ENCODE results near the gene CCNY. TPM values are rescaled to one million over a fixed set of nuclear protein-coding genes. Genes with fewer than 3 reads are reported as not detected.

The CCNY gene
- total and polyA plus RNA-seq, 8 donors, result 5.8 to 99.6 (median 37.7) TPM

- no peak for TF ChIP-seq EP300 (IDR thresholded peaks at IDR 0.05)
- TF ChIP-seq, protein P1, sequence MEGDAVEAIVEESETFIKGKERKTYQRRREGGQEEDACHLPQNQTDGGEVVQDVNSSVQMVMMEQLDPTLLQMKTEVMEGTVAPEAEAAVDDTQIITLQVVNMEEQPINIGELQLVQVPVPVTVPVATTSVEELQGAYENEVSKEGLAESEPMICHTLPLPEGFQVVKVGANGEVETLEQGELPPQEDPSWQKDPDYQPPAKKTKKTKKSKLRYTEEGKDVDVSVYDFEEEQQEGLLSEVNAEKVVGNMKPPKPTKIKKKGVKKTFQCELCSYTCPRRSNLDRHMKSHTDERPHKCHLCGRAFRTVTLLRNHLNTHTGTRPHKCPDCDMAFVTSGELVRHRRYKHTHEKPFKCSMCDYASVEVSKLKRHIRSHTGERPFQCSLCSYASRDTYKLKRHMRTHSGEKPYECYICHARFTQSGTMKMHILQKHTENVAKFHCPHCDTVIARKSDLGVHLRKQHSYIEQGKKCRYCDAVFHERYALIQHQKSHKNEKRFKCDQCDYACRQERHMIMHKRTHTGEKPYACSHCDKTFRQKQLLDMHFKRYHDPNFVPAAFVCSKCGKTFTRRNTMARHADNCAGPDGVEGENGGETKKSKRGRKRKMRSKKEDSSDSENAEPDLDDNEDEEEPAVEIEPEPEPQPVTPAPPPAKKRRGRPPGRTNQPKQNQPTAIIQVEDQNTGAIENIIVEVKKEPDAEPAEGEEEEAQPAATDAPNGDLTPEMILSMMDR (IDR thresholded peaks at IDR 0.05), result no peak
- no peak for TF ChIP-seq POLR2AphosphoS5 (IDR thresholded peaks at IDR 0.05)
- no peak for TF ChIP-seq POLR2A (IDR thresholded peaks at IDR 0.05)
- intact Hi-C loops (cut with DNase I; ENCODE audit: low total_unique reads), result no loop called here
- H3K27me3 ChIP-seq, result peaks cover 0 to 4% (median 0%) of the 10 kb centered on the region in 3 donors
- H3K4me1 ChIP-seq, result no peaks in the 10 kb centered on the region
- no peak overlapping the region for H3K4me3 ChIP-seq
- no peaks in the 10 kb centered on the region for H3K36me3 ChIP-seq
- no peak for DNase-seq
- no peak overlapping the region for H3K27ac ChIP-seq
- H3K9me3 ChIP-seq, result peaks cover 0 to 7% (median 4%) of the 10 kb centered on the region in 4 donors
- 64 to 67% (median 65%) methylated on average over 12 to 14 of the region's 14 CpGs for WGBS, 5 donors
Measured at GRCh38 chr10:35594115-35595079, 258.1 kb downstream of the CCNY start.

DNA sequence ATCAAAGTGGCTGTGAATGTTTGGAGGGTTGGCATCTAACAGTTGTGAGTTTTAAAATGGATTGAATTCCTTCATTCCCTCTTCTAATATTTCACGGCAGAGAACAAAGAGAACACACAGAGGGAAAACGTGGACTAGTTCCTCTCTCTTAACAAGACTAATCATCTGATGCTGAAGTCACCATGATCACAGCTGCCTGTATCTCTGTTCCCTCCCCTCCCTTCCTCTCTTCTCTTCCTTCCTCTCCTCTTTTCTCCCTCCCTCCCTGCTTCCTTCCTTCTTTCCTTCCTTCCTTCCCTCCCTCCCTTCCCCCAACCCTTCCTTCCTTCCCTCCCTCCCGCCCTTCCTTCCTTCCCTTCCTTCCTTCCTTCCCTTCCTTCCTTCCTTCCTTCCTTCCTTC lies 258.8 kb downstream of the CCNY start:
- TF ChIP-seq EP300 (IDR thresholded peaks at IDR 0.05), result no peak
- TF ChIP-seq, protein P1 (IDR thresholded peaks at IDR 0.05), result no peak
- no peak for TF ChIP-seq POLR2AphosphoS5 (IDR thresholded peaks at IDR 0.05)
- DNase-seq, result no peak
- Histone ChIP-seq H3K36me3 (no peaks in the 10 kb centered on the region), H3K9me3 (peaks cover 0 to 7% (median 4%) of the 10 kb centered on the region in 4 donors), H3K27ac (no peak overlapping the region), H3K27me3 (peaks cover 0 to 2% (median 0%) of the 10 kb centered on the region in 3 donors), H3K4me3 (no peak overlapping the region), H3K4me1 (no peaks in the 10 kb centered on the region)
- WGBS, 5 donors, result 36 to 48% (median 38%) methylated on average over 3 of the region's 3 CpGs
- intact Hi-C loops (cut with DNase I; ENCODE audit: low total_unique reads), result no loop called here

GRCh38 chr10:35598379-35598778 lies 262.1 kb downstream of the CCNY start:
- no peaks in the 10 kb centered on the region for H3K4me1 ChIP-seq
- whole genome bisulfite sequencing, 5 donors, result 27 to 38% (median 31%) methylated on average over 6 of the region's 6 CpGs
- no peak overlapping the region for H3K4me3 ChIP-seq
- intact Hi-C loops (cut with DNase I; ENCODE audit: low total_unique reads), result no loop called here
- H3K27ac ChIP-seq, result no peak overlapping the region
- H3K9me3 ChIP-seq, result peaks cover 0 to 6% (median 0%) of the 10 kb centered on the region in 4 donors
- H3K27me3 ChIP-seq, result peaks cover 0 to 8% (median 4%) of the 10 kb centered on the region in 3 donors
- DNase-seq, result peak in 1 of 2 donors; percentile 23
- no peaks in the 10 kb centered on the region for H3K36me3 ChIP-seq
- no peak for TF ChIP-seq EP300 (IDR thresholded peaks at IDR 0.05)
- TF ChIP-seq, protein P1 (IDR thresholded peaks at IDR 0.05), result peak in 1 of 7 experiments; percentile 15

GRCh38 chr10:35600193-35600592 lies 263.9 kb downstream of the CCNY start:
- Histone ChIP-seq H3K27ac (no peak overlapping the region), H3K4me1 (no peaks in the 10 kb centered on the region), H3K9me3 (peaks cover 0 to 6% (median 0%) of the 10 kb centered on the region in 4 donors), H3K4me3 (no peak overlapping the region), H3K36me3 (no peaks in the 10 kb centered on the region), H3K27me3 (peaks cover 0 to 16% (median 4%) of the 10 kb centered on the region in 3 donors)
- intact Hi-C loops (cut with DNase I; ENCODE audit: low total_unique reads), result no loop called here
- TF ChIP-seq, protein P1 (IDR thresholded peaks at IDR 0.05), result no peak
- no peak for TF ChIP-seq POLR2AphosphoS5 (IDR thresholded peaks at IDR 0.05)
- TF ChIP-seq POLR2A (IDR thresholded peaks at IDR 0.05), result no peak
- no peak for TF ChIP-seq EP300 (IDR thresholded peaks at IDR 0.05)
- 61 to 78% (median 69%) methylated on average over 2 of the region's 2 CpGs for WGBS, 5 donors
- no peak for DNase-seq
